HepG2 (cell line): ENCODE measurements around the gene CFAP92. TPM values are rescaled to one million over a fixed set of nuclear protein-coding genes. Genes with fewer than 3 reads are reported as not detected.

ENCODE experiments used
- HDAC6 ChIP-seq: fragments of 200-600 bp; sonication (generic); IDR thresholded peaks from 2 replicates; pipeline ENCODE4 v1.7.0; 2017; ENCODE audit warnings: mild to moderate bottlenecking, antibody characterized with exemption, low read length, low read depth
- KMT2A ChIP-seq: sonication (generic); formaldehyde crosslinking; IDR thresholded peaks from 2 replicates; pipeline ENCODE4 v1.4.0; 2020; ENCODE audit warnings: missing genetic modification reagents
- MXD4 ChIP-seq: IDR thresholded peaks from 2 replicates; pipeline ENCODE4 v1.6.1; 2016; ENCODE audit warnings: mild to moderate bottlenecking, missing biosample characterization, missing genetic modification reagents
- SP1 ChIP-seq, 2 experiments: fragments of 450-650 bp in 1 of 2; sonication (generic) in 1 of 2; formaldehyde crosslinking in 1 of 2; IDR thresholded peaks; 2 replicates each; pipeline versions ENCODE4 v1.4.0 to v1.6.1; 2016 to 2020; ENCODE audit warnings: missing genetic modification reagents in 1 of 2
- ZBTB38 ChIP-seq: sonication (generic); formaldehyde crosslinking; IDR thresholded peaks from 2 replicates; pipeline ENCODE4 v1.5.1; 2020; ENCODE audit warnings: mild to moderate bottlenecking, missing genetic modification reagents
- ZNF614 ChIP-seq: IDR thresholded peaks from 2 replicates; pipeline ENCODE4 v1.6.1; 2018; ENCODE audit warnings: missing biosample characterization, missing genetic modification reagents, inconsistent platforms, borderline replicate concordance
- ZNF678 ChIP-seq: sonication (generic); formaldehyde crosslinking; IDR thresholded peaks from 2 replicates; pipeline ENCODE4 v1.4.0; 2020; ENCODE audit warnings: mild to moderate bottlenecking, missing genetic modification reagents
- ZNF883 ChIP-seq: sonication (generic); formaldehyde crosslinking; IDR thresholded peaks from 2 replicates; pipeline ENCODE4 v1.5.1; 2020; ENCODE audit warnings: mild to moderate bottlenecking, missing genetic modification reagents; ENCODE audit errors: not compliant biosample characterization
- ZSCAN31 ChIP-seq: sonication (generic); formaldehyde crosslinking; IDR thresholded peaks from 2 replicates; pipeline ENCODE4 v1.5.0; 2020; ENCODE audit warnings: low read depth, mild to moderate bottlenecking, missing genetic modification reagents
- polyA plus RNA-seq, 8 experiments: library from polyadenylated mRNA; depleted of rRNA in 3 of 8; stranded (reverse) in 7 of 8; unstranded in 1 of 8; fragments of >200 nt; fragmentation: Illumina TruSeq in 4 of 8; extraction: Trizol in 4 of 8; gene quantifications; 2 replicates each; pipeline versions ENCODE4 v1.2.1 to v1.2.3, GENCODE V29; 2011 to 2016; ENCODE audit warnings: low read depth in 4 of 8, missing spikeins in 1 of 8, mixed read lengths in 1 of 8; ENCODE audit not compliant: insufficient read depth in 1 of 8
- total RNA-seq, 5 experiments: library from RNA; depleted of rRNA; stranded (reverse); fragments of >200 nt; fragmentation: Illumina TruSeq; extraction: Trizol; gene quantifications; 2 replicates each; pipeline ENCODE4 v1.2.3, GENCODE V29; 2016; ENCODE audit warnings: low read depth in 1 of 5
- TF ChIP-seq, protein P1 (sequence below): IDR thresholded peaks from 2 replicates; pipeline ENCODE4 v1.4.0; 2020; ENCODE audit warnings: mild to moderate bottlenecking, missing genetic modification reagents
- TF ChIP-seq, protein P2 (sequence below): IDR thresholded peaks from 2 replicates; pipeline ENCODE4 v1.6.1; 2012; ENCODE audit warnings: low read length, improper control_type of control experiment

The CFAP92 gene
- total and polyA plus RNA-seq, 2 of the 13 experiments (the other 11 are each of a cell fraction or from before 2014, with no cell fraction given), result 0.18 to 0.46 TPM

DNA sequence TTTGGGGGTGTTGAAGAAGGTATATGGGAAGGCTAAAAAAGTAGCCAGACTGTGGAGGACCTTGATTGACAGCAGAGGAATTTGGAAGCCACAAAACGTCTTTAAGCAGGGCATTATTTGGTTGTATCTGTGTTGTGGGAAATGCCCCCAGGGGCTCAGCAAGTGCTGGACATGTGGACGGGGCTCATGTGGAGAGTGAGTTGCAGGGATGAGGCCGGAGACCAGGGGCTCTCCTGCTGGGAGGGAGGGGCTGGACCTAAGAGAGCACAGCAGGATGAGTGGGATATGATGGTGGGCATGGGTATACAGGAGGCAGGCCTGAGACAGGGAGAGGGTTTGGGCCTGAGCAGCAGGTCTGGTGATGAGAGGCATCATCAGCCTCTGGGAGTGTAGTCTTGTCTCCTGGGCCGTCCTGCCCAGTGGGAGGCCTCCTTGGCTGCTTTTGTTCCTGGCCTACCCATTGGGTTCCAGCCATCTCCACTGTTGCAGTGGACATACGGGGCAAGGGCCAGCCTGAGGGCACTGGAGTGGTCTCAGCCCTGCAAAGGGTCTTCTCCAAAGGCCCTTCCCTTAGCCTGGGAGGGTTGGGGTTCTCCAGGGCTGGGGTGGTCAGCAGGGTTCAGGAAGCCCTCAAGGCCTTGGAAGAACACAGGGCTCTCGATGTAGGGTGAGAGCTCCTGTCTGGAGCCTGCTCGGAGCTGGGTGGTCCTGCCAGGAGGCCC is 86.9 kb downstream of the CFAP92 start (continued):
- TF ChIP-seq, protein P1, sequence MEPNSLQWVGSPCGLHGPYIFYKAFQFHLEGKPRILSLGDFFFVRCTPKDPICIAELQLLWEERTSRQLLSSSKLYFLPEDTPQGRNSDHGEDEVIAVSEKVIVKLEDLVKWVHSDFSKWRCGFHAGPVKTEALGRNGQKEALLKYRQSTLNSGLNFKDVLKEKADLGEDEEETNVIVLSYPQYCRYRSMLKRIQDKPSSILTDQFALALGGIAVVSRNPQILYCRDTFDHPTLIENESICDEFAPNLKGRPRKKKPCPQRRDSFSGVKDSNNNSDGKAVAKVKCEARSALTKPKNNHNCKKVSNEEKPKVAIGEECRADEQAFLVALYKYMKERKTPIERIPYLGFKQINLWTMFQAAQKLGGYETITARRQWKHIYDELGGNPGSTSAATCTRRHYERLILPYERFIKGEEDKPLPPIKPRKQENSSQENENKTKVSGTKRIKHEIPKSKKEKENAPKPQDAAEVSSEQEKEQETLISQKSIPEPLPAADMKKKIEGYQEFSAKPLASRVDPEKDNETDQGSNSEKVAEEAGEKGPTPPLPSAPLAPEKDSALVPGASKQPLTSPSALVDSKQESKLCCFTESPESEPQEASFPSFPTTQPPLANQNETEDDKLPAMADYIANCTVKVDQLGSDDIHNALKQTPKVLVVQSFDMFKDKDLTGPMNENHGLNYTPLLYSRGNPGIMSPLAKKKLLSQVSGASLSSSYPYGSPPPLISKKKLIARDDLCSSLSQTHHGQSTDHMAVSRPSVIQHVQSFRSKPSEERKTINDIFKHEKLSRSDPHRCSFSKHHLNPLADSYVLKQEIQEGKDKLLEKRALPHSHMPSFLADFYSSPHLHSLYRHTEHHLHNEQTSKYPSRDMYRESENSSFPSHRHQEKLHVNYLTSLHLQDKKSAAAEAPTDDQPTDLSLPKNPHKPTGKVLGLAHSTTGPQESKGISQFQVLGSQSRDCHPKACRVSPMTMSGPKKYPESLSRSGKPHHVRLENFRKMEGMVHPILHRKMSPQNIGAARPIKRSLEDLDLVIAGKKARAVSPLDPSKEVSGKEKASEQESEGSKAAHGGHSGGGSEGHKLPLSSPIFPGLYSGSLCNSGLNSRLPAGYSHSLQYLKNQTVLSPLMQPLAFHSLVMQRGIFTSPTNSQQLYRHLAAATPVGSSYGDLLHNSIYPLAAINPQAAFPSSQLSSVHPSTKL, result no peak
- TF ChIP-seq HDAC6, result no peak
- TF ChIP-seq ZNF678, result no peak
- no peak for TF ChIP-seq SP1 (IDR thresholded peaks at IDR 0.05)
- TF ChIP-seq SP1 (CRISPR knock-in tag; IDR thresholded peaks at IDR 0.05), result no peak
- TF ChIP-seq ZSCAN31 (CRISPR knock-in tag), result no peak
- TF ChIP-seq ZBTB38, result no peak
- TF ChIP-seq KMT2A (CRISPR knock-in tag), result no peak
- TF ChIP-seq, protein P2, sequence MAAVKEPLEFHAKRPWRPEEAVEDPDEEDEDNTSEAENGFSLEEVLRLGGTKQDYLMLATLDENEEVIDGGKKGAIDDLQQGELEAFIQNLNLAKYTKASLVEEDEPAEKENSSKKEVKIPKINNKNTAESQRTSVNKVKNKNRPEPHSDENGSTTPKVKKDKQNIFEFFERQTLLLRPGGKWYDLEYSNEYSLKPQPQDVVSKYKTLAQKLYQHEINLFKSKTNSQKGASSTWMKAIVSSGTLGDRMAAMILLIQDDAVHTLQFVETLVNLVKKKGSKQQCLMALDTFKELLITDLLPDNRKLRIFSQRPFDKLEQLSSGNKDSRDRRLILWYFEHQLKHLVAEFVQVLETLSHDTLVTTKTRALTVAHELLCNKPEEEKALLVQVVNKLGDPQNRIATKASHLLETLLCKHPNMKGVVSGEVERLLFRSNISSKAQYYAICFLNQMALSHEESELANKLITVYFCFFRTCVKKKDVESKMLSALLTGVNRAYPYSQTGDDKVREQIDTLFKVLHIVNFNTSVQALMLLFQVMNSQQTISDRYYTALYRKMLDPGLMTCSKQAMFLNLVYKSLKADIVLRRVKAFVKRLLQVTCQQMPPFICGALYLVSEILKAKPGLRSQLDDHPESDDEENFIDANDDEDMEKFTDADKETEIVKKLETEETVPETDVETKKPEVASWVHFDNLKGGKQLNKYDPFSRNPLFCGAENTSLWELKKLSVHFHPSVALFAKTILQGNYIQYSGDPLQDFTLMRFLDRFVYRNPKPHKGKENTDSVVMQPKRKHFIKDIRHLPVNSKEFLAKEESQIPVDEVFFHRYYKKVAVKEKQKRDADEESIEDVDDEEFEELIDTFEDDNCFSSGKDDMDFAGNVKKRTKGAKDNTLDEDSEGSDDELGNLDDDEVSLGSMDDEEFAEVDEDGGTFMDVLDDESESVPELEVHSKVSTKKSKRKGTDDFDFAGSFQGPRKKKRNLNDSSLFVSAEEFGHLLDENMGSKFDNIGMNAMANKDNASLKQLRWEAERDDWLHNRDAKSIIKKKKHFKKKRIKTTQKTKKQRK, result no peak
- TF ChIP-seq ZNF883 (CRISPR knock-in tag), result no peak
- no peak for TF ChIP-seq MXD4 (CRISPR knock-in tag)
- TF ChIP-seq ZNF614, result no peak
